ENCODE measurements around the gene INAFM2. TPM values are rescaled to one million over a fixed set of nuclear protein-coding genes. Genes with fewer than 3 reads are reported as not detected.

INAFM2 gene
- total RNA-seq, 2 experiments from 2014 or later, result 15.4 to 19.3 TPM

DNA sequence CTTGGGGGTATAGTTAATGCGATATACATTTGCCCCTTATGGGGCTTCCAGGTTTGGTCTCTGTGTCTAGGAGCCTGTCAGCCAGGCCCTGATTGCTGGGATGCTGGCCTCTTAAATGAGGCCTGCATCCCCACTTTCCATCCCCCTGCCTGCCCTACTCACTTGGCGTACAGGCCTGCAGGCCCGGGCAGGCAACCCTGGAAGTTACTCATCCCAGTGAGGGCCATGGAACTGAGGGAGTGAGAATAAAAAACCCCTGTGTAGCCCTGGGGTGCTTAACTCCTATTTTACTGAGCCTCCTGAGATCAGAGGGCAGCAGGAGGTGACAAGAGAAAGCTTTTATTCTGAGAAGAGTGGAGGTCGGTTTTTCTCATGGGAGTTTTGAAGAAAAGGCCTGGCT lies 36.5 kb downstream of the INAFM2 start:
- CTCF ChIA-PET, result interaction anchor here (1.2 kb wide), 1 partner anchor 16 kb away, joined by 3 read pairs; no protein-coding TSS in a partner anchor
- POLR2A ChIA-PET, result no interaction called here

DNA sequence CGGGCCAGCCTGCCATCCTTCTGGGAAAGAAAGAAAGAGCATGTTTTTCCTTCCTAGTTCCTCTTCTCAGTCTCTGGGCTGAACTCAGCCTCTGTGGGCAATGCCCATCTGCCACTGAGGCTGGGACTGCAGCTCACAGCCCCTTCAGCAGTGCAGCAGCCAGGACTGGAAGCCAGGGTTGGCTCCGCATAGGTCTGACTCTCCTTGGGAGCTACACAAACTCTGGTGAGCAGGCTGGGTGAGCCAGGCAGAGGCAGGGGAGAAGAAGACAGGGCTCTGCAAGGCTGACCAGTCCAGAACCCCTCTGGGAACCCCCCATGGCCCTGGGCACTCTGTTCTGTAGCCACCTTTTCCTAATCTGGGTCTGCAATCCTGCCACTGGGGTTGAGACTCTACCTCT lies 38.1 kb downstream of the INAFM2 start:
- CTCF ChIA-PET, result no interaction called here
- POLR2A ChIA-PET, result no interaction called here

DNA sequence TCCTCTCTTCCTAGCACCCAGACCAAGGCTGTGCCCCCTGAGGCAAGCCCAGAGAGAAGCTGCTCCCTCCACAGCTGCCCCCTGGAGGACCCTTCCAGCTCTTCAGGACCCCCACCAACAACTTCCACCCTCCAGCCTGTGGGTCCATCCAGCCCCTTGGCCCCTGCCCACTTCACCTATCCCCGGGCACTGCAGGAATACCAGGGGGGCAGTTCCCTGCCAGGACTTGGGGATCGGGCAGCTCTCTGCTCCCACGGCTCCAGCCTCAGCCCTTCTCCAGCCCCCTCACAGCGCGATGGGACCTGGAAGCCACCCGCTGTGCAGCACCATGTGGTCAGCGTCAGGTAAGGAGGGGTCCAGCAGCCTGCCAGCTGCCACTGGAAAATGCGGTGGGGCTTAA lies 40.1 kb downstream of the INAFM2 start:
- POLR2A ChIA-PET, result no interaction called here
- CTCF ChIA-PET, result interaction anchor here (1.4 to 1.5 kb wide), 2 partner anchors 26 to 58 kb away, joined by 3 to 5 read pairs; no protein-coding TSS in a partner anchor

DNA sequence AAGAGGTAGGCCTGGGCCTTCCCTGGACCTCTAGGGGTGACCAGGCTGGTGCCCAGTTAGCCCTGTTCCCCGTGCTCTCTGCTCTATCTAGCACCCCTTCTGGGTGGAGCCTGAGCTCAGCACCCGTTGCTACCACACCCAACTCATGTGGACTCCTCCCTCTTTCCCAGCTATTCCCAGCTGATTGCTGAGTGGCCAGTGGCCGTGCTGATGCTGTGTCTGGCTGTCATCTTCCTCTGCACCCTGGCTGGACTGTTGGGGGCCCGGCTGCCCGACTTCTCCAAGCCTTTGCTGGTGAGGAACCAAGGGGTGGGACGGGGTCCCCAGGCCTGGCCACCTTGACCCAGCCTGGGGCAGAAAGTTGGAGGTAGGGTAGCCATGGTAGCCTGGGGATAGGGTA lies 40.8 kb downstream of the INAFM2 start:
- POLR2A ChIA-PET, result no interaction called here

DNA sequence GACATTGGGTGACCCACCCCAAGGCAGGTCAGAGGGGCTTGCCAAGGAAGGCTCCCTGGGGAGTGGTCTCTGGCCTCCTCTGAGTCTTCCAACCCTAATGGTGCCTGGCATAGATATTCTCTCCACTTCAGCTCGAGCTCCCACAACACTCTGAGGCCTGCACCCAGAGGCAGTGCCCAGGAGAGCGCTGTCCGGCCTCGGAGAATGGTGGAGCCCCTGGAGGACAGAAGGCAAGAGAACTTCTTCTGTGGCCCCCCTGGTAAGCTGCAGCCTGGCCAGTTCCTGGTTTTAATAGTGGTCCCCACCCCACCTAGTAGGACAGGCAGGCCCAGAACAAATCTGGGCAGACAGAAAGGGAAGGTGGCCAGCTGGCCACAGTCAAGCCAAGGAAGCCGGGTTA lies 41.5 kb downstream of the INAFM2 start:
- ChIA-PET POLR2A (no interaction called here), CTCF (interaction anchor here (1.0 kb wide), 2 partner anchors 15 to 57 kb away, joined by 3 to 6 read pairs; no protein-coding TSS in a partner anchor)

More for the DNA sequence above, 40.8 kb downstream of the INAFM2 start:
- CTCF ChIA-PET, result interaction anchor here (0.7 to 1.4 kb wide), 2 partner anchors 14 to 26 kb away, joined by 3 read pairs; no protein-coding TSS in a partner anchor

DNA sequence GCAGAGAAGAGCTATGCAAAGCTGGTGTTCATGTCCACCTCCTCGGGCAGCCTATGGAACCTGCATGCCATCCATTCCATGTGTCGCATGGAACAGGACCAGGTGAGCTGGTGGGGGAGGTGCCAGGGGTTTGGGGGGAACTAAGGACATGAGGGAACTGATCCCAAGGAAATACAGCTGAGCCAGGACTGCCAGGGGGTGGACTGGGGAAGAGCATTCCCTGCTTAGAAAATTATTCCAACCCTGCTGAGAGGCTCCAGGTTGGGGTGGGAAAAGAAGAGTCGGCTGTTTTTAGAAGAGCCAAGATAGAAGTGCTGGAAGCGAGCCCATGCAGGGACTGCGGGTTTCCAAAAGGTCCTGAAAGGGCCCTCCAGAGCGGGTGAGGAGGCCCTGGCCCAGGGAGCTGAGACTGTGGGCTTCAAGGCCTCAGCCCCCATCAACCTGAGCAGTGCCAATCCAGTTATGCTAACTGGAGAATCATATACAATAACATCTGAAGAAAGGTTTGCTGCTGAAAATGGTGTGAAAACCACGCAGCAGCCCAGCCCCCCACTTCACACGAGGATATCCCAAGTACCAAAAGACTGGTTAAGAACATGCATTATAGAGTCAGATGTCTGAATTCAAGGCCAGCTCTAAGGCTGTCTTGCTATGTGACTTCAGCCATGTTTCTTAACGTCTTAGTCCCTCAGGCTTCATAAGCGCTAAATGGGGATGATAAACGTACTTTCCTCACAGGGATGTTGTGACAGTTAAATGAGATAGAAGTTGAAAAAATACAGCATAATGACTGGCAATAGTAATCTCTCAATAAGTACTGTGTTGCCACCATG lies 42.3 kb downstream of the INAFM2 start:
- POLR2A ChIA-PET, result no interaction called here

DNA sequence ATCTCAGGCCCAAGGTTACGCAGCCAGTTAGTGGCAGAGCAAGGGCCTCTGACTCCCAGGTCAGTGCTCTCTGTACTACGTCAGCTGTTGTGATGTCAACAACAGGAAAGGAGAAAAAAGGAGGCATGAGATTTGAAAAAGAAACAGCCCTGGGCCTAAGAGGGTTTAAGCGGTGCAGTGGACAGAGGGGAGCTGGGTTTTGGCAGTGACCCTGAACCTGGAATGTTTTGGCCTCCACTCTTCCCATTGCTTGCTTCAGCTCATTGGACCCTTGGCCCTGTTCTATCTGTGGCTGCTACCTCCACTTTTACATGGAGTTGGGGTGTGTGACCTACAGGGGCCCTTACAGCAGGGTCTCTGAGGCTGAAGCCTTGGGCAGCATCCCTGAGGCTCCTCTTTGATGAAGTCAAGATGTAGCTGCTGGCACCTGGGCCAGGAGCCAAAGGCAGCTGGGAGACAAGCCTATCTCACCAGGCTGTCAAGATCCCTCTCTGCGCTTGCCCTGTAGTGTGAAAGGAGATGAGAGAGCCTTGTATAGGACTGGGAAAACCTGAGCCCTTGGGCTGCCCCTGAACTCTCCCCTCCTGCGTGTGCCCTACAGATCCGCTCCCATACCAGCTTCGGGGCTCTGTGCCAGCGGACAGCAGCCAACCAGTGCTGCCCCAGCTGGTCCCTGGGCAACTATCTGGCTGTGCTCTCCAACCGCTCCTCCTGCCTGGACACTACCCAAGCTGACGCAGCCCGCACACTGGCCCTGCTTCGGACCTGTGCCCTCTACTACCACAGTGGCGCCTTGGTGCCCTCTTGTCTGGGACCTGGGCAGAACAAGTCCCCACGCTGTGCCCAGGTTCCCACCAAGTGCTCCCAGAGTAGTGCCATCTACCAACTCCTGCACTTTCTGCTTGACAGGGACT lies 43.2 kb downstream of the INAFM2 start:
- CTCF ChIA-PET, result interaction anchor here (0.5 to 3.5 kb wide), 11 partner anchors 10 to 125 kb away, joined by 3 to 31 read pairs (median 4); partner anchors contain the start of genes DISP2 and PHGR1
- POLR2A ChIA-PET, result interaction anchor here (0.5 to 1.3 kb wide), 2 partner anchors 29 to 51 kb away, joined by 3 to 9 read pairs; no protein-coding TSS in a partner anchor

More for the DNA sequence above, 42.3 kb downstream of the INAFM2 start:
- CTCF ChIA-PET, result interaction anchor here (0.7 to 3.5 kb wide), 6 partner anchors 9 to 57 kb away, joined by 3 to 21 read pairs (median 5); partner anchors contain the start of gene DISP2

DNA sequence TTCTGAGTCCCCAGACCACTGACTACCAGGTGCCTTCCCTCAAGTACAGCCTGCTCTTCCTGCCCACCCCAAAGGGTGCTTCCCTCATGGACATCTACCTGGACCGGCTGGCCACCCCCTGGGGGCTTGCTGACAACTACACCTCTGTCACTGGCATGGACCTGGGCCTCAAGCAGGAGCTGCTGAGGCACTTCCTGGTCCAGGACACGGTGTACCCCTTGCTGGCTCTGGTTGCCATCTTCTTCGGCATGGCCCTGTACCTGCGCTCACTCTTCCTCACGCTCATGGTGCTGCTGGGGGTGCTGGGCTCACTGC lies 43.8 kb downstream of the INAFM2 start:
- ChIA-PET POLR2A (interaction anchor here (0.5 to 1.3 kb wide), 3 partner anchors 30 to 163 kb away, joined by 3 to 9 read pairs (median 4); no protein-coding TSS in a partner anchor), CTCF (interaction anchor here (0.6 to 3.5 kb wide), 14 partner anchors 11 to 264 kb away, joined by 3 to 31 read pairs (median 4); partner anchors contain the start of genes DISP2, KNSTRN and PHGR1)

DNA sequence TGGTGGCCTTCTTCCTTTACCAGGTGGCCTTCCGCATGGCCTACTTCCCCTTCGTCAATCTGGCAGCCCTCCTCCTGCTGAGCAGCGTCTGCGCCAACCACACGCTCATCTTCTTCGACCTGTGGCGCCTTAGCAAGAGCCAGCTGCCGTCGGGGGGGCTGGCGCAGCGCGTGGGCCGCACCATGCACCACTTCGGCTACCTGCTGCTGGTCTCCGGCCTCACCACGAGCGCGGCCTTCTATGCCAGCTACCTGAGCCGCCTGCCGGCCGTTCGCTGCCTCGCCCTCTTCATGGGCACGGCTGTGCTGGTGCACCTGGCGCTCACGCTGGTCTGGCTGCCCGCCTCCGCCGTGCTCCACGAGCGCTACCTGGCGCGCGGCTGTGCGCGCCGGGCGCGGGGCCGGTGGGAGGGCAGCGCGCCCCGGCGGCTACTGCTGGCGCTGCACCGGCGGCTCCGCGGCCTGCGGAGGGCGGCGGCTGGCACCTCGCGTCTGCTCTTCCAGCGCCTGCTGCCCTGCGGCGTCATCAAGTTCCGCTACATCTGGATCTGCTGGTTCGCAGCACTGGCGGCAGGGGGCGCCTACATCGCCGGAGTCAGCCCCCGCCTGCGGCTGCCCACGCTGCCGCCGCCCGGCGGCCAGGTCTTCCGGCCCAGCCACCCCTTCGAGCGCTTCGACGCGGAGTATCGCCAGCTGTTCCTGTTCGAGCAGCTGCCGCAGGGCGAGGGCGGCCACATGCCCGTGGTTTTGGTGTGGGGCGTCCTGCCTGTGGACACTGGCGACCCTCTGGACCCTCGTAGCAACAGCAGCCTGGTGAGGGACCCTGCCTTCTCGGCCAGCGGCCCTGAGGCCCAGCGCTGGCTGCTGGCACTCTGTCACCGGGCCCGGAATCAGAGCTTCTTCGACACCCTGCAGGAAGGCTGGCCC lies 44.5 kb downstream of the INAFM2 start:
- ChIA-PET POLR2A (interaction anchor here (0.5 to 1.8 kb wide), 4 partner anchors 30 to 163 kb away, joined by 3 to 7 read pairs (median 4); partner anchors contain the start of gene IVD), CTCF (interaction anchor here (0.6 to 3.5 kb wide), 18 partner anchors 11 to 328 kb away, joined by 3 to 31 read pairs (median 4); partner anchors contain the start of genes DISP2, IVD, KNSTRN and PHGR1)

DNA sequence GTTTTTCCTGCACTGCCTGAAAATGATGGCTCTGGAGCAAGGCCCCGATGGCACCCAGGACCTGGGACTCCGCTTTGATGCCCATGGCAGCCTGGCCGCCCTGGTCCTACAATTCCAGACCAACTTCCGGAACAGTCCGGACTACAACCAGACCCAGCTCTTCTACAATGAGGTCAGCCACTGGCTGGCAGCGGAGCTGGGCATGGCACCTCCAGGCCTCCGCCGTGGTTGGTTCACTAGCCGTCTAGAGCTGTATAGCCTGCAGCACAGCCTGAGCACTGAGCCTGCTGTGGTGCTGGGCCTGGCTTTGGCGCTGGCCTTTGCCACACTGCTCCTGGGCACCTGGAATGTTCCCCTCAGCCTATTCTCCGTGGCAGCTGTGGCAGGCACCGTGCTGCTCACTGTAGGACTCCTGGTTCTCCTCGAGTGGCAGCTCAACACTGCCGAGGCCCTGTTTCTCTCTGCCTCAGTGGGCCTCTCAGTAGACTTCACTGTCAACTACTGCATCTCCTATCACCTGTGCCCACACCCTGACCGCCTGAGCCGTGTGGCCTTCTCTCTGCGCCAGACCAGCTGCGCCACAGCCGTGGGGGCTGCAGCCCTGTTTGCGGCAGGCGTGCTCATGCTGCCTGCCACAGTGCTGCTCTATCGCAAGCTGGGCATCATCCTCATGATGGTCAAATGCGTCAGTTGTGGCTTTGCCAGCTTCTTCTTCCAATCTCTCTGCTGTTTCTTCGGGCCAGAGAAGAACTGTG lies 45.4 kb downstream of the INAFM2 start:
- POLR2A ChIA-PET, result interaction anchor here (1.1 to 1.8 kb wide), 2 partner anchors 36 to 49 kb away, joined by 5 to 7 read pairs; partner anchors contain the start of gene IVD
- CTCF ChIA-PET, result interaction anchor here (0.8 to 3.5 kb wide), 12 partner anchors 10 to 329 kb away, joined by 3 to 31 read pairs (median 4); partner anchors contain the start of genes DISP2, IVD, KNSTRN and PLCB2

DNA sequence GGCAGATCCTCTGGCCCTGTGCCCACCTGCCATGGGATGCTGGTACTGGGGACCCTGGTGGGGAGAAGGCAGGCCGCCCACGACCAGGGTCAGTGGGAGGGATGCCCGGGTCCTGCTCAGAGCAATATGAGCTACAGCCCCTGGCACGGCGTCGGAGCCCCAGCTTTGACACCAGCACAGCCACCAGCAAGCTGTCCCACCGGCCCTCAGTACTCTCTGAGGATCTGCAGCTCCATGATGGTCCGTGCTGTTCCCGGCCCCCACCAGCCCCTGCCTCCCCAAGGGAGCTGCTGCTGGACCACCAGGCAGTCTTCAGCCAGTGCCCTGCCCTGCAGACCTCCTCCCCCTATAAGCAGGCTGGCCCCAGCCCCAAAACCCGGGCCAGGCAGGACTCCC lies 46.0 kb downstream of the INAFM2 start:
- ChIA-PET CTCF (interaction anchor here (1.1 to 3.4 kb wide), 7 partner anchors 14 to 330 kb away, joined by 3 to 31 read pairs (median 4); partner anchors contain the start of genes KNSTRN and PLCB2), POLR2A (interaction anchor here (1.8 kb wide), 1 partner anchor 35 kb away, joined by 5 read pairs; the partner anchor contains the start of gene IVD)

DNA sequence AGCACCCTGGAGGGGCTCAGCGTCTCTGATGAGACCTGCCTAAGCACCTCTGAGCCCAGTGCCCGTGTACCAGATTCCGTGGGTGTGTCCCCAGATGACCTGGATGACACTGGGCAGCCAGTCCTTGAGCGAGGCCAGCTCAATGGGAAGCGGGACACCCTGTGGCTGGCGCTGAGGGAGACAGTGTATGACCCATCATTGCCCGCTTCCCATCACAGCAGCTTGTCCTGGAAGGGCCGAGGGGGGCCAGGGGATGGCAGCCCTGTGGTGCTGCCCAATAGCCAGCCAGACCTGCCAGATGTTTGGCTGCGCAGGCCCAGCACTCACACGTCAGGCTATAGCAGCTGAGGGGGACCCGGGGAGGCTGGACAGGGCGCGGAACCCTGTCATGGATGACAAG lies 46.5 kb downstream of the INAFM2 start:
- CTCF ChIA-PET, result interaction anchor here (1.1 to 3.4 kb wide), 4 partner anchors 13 to 51 kb away, joined by 3 to 31 read pairs (median 15); partner anchors contain the start of gene KNSTRN
- POLR2A ChIA-PET, result no interaction called here

DNA sequence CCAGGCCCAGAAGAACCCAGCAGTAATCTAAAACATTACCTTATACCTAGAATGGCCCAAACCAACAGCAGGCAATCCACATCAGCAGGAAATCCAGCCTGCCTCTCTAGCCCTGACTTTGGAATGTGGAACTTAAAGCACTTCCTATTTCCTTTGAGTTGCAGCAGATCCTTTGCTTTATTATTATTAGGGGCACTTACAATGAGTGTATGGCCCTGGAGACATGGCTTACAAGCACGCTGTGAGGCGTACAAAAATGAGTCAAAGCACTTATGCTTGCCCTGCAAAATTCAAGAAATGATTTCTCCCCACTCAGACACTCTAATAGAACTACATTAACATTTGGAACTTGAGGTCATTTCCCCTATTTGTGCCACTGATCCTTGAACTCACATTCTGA lies 49.5 kb downstream of the INAFM2 start:
- CTCF ChIA-PET, result interaction anchor here (1.6 kb wide), 1 partner anchor 49 kb away, joined by 6 read pairs; no protein-coding TSS in a partner anchor
- POLR2A ChIA-PET, result interaction anchor here (0.6 kb wide), 1 partner anchor 34 kb away, joined by 4 read pairs; no protein-coding TSS in a partner anchor

All from activated CD8-positive, alpha-beta memory T cell treated with anti-CD3 and anti-CD28 coated beads for 36 hours (primary cell).